GM20431 (cell line): ENCODE measurements around the gene PSMC5.

Source experiments
- in situ Hi-C: fragments of 300-500 bp; cut with MseI, MboI; formaldehyde crosslinking; loops from one replicate; pipeline ENCODE4 v1.15.0; 2020; ENCODE audit warnings: low sequenced_read_pairs; ENCODE audit not compliant: unreplicated experiment

The PSMC5 gene

DNA sequence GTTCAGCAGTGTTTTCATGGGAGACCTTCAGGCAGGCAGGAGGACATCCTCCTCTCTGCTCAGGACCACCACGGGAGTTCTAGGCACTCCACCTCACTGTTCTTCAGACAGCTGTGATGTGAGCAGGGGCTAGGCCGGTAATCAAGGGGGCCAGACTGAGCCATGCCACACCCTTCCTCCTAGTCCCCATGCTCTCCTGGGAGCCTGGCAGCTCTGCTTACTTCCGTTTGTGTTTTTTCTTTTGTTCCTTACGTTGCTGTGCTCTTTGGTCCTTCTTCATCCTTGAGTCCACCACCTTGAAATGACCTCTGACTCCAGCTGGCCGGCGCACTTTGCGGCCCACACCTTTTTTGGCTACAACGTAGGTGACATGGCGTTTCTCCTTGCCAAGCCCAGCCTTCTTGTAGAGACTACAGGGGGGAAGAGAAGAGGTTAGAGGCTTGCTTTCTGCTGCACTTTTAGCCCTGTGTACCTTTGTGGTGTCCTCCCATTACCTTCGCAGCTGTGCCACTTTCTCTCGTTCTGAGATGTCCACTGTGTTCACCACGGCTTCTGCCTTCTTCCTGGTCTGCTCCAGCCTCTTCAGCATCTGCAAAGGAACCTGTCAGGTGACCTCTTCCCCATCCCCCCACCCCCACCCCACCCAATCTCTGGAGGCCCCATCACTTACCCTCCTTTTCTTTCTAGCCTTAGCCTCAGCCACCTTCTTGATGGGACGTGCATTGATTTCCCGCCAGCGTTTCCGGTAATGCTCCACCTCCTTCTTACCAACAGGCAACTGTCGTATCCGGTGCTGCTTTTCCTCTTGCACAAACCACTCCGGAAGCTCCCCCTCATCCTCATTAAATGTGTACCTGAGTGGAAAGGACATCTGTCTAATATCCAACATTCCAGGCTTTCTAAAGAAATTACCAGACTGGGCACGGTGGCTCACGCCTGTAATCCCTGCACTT lies 7.4 kb upstream of the PSMC5 start:
- in situ Hi-C loops: no loop called here

DNA sequence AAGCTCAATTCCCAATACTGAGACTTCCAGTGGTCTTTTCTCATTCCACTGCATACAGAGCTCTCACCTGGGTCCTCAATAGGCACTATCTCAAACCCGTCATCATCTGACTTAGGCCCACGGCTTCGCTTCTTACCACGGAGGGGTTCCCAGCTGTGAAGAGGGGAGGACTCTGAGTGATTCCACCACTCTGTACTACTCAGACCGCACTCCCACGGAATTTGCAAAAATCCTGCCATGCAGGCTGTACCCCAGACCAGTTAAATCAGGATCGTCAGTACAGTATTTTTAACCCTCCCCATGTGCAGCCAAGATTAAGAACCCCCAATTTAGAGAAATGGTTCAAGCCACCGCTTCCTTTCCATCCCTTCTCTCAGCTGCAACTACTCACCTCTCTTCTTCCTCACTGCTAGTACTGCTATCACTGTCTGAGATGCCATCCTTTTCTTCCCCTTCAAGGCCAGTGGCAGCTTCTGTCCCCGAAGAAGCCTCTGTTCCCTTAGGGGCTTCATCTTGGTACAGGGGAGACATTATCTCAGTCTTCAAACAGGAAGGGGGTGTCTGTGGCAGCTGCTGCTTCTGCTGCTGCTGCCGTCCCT lies 6.2 kb upstream of the PSMC5 start:
- in situ Hi-C loops: no loop called here

DNA sequence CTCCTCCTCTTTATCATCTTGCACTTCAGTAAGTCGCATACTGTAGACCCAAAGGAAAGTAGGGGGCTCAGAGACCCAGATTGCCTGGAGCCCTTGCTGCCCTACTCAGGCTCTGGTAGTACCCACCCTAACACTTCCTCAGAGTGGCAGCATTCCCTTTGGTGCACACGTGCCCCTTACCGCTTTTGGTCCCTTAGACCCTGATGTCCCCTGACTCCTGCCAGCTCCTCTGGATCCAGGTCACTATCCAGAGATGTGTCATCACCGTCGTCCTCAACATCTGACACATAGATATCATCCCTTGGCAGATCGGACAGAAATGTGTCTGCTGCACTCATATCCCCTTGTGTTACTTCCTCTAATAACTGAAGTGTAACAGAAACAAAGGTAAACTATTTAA lies 5.4 kb upstream of the PSMC5 start:
- in situ Hi-C loops: no loop called here

DNA sequence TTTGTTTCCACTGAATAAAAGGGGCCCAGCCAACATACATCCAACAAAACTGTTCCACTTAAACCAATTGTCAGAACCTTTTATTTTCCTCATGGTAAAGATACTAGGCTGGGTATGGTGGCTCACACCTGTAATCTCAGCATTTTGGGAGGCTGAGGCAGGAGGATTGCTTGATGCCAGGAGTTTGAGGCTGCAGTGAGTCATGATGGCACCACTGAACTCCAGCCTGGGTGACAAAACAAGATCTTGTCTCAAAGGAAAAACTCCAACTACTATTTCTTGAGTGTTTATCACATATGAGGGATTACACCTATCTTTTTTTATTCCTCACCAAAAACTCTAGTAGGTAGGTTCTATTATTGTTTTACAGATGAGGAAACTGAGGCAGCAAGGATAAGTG lies 4.7 kb upstream of the PSMC5 start:
- in situ Hi-C loops: no loop called here

DNA sequence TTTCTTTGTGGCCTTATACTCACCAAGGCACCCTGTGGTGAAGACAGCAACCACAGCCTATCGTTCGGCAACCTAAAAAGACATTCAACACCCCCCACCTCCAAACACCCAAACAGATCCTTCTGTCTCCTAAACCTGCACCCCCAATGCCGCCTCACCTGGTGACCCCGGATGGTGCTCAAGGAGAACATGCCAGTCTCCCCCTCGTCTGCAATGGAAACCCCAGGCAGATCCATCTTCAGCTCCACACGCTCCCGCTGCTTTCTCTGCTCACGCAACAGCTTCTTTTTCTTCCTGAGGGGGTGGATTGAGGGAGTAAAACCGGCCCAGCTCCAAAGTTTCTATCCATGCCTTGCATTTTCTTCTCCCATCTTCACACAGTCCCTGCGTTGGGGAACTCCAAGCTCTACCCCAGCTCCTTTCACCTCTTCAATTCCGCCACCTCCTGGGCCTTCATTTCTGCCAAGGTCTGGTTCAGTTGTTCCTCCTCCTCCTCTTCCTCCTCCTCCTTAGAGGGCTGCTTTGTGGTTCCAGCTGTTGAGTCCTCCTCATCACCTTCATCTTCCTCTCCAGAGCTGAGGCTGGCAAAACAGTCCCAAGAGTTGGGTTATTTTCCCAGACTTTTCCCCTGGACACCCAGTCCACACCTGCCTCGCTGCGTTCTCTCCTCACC lies 3.4 kb upstream of the PSMC5 start:
- in situ Hi-C loops: no loop called here

DNA sequence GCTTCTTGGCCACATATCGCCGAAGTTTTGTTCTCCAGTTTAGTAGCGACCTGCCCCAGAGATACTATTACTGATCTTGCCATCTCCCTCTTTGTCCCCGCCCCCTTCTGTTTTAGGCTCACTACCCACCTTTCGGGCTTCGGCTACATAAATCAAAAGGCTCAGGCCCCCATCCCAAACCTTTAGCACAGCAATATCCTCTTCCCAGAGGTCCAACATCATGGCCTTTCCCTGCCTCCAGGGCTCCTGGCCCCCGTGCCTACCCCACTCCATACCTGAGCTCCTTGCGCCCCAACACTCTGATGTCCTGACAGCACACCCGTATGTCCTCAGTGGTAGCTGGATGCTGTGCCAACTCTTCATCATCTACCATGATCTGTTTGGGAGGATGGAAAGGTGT lies 2.9 kb upstream of the PSMC5 start:
- in situ Hi-C loops: no loop called here

DNA sequence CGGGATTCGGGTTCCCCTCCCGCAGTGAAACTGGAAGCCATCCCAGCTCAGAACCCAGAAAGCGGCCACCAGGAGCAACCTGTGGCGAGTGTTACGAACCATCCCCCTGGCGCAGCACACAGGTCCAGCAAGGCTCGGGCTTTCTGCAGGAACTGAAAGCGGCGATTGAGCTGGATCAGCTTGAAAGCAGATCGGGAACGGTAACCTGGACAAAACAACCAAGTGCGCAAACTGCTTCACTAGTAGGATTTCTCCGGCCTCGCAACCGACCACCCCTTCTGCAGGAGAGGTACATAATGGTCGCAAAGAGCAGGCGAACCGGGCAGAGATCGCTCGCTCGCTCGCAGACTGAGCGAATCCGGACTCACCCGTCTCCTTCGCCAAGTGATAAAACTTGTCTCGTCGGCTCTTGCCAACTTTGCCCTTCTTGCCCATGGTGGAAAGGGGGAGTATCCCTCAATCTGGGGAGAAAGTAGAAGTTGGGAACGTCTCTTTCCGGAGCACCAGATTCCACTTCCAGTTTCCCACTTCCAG lies 696 bp upstream of the PSMC5 start:
- in situ Hi-C loops: loop anchor here (25.0 kb wide), 1 partner anchor 389 kb away; the partner anchor contains the start of gene CYB561

DNA sequence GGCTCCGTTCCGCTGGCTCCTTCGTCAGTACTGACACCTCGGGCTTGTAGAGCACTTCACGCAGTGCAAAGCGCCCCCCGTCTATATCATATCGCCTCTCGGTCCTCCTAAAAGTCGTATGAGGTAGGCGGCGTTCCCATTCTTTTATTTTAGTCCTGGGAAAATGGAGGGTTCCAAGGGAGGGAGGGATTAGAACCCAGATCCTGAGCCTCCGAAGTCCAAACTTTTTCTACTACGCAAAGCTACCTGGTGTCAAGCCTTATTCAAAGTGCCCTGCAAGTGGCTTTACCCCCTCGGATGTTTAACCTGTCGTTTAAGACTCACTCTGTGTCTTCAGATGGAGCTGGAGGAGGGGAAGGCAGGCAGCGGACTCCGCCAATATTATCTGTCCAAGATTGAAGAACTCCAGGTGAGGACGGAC lies 580 bp downstream of the PSMC5 start:
- in situ Hi-C loops: loop anchor here (25.0 kb wide), 1 partner anchor 391 kb away; the partner anchor contains the start of gene CYB561

DNA sequence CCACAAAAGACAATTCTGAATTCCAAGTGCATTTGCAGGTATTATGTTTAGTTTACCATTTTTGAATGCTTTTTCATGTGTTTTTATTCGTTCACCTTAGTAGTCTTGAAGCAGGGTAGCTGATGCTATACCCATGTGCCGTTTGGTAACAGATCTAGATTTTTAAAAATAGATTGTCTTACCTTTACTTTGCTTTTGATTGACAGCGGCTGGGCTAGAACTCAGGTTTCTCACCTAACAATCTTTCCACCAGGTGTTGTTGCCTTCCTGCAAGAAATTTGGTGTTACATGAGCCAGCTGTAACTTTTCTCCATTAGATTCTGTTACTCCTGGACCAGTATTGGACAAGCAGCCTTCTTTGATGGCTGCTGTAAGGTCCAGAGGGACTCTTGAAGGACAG lies 1.7 kb downstream of the PSMC5 start:
- in situ Hi-C loops: loop anchor here (25.0 kb wide), 1 partner anchor 392 kb away; the partner anchor contains the start of gene CYB561

DNA sequence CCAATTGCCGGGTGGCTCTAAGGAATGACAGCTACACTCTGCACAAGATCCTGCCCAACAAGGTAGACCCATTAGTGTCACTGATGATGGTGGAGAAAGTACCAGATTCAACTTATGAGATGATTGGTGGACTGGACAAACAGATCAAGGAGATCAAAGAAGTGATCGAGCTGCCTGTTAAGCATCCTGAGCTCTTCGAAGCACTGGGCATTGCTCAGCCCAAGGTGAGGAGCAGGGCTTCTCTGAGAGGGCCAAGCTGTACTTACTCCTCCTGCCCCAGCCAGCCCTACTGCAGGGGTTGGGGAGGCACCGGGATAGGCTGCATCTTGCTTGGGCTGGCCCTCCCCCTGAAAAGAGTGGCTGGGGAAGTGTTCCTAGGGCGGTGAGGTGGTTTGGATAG lies 3.0 kb downstream of the PSMC5 start:
- in situ Hi-C loops: loop anchor here (25.0 kb wide), 1 partner anchor 393 kb away; the partner anchor contains the start of gene CYB561

DNA sequence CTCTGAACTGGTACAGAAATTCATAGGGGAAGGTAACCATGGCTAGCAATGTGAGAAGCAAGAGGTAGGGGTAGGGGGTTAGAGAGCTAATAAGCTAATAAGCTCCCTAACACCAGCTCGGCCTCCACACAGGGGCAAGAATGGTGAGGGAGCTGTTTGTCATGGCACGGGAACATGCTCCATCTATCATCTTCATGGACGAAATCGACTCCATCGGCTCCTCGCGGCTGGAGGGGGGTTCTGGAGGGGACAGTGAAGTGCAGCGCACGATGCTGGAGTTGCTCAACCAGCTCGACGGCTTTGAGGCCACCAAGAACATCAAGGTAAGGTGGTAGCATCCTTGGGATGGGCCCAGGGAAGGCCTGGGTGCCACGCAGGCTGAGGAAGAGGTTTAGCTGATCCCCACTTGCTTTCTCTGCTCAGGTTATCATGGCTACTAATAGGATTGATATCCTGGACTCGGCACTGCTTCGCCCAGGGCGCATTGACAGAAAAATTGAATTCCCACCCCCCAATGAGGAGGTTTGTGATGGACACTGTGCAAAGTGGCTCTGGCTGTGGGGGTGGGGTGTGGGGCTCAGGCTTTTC lies 3.8 kb downstream of the PSMC5 start:
- in situ Hi-C loops: loop anchor here (25.0 kb wide), 1 partner anchor 394 kb away; the partner anchor contains the start of gene CYB561

DNA sequence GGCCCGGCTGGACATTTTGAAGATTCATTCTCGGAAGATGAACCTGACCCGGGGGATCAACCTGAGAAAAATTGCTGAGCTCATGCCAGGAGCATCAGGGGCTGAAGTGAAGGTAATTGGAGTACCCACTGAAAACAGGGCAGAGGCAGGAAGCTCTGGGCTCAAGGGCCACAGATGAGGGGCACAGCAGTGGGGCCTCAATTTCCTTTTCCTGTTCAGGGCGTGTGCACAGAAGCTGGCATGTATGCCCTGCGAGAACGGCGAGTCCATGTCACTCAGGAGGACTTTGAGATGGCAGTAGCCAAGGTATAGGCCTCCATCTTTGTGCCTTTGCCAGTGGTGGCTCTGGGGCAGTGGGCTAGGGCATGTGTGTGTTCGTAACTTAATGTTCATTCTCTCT lies 4.3 kb downstream of the PSMC5 start:
- in situ Hi-C loops: loop anchor here (25.0 kb wide), 1 partner anchor 394 kb away; the partner anchor contains the start of gene CYB561

DNA sequence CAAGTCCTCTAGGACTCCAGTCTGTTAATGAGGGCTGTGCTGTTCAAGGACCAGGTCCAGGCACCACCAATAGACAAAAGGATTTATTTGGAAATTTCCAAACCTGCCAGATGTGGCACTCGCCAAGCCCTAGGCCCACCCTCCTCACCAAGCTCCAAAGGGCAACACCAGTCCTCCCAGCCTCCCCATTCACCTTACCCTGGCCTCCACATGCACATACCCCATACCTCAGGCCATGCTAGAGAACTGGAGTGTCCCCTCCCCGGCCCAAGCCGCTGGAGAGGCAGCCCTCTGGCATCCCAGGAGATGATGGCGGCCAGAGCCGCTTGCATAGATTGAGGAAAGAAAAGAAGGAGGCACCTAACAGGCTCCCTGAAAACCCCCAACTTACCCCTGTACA lies 4.8 kb downstream of the PSMC5 start:
- in situ Hi-C loops: loop anchor here (25.0 kb wide), 1 partner anchor 395 kb away; the partner anchor contains the start of gene CYB561

DNA sequence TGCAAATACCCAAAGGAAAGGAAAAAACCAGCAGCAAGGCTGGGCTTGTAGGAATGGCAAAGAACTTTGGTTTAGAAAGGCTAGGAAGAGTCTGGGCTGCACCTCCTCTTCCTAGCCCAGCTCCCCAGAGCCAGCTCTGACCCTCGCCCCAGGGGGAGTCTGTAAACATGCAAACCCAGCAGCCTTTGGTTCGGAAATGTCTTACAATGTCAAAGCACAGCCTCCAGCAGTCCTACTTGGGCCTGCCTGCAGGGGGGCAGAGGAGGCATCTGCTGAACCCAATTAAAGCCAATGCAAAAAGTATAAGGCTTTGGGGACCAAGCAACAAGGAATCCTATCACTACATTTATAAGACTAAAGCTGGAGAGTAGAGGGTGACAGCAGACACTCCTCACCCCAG lies 5.2 kb downstream of the PSMC5 start:
- in situ Hi-C loops: loop anchor here (25.0 kb wide), 1 partner anchor 395 kb away; the partner anchor contains the start of gene CYB561

DNA sequence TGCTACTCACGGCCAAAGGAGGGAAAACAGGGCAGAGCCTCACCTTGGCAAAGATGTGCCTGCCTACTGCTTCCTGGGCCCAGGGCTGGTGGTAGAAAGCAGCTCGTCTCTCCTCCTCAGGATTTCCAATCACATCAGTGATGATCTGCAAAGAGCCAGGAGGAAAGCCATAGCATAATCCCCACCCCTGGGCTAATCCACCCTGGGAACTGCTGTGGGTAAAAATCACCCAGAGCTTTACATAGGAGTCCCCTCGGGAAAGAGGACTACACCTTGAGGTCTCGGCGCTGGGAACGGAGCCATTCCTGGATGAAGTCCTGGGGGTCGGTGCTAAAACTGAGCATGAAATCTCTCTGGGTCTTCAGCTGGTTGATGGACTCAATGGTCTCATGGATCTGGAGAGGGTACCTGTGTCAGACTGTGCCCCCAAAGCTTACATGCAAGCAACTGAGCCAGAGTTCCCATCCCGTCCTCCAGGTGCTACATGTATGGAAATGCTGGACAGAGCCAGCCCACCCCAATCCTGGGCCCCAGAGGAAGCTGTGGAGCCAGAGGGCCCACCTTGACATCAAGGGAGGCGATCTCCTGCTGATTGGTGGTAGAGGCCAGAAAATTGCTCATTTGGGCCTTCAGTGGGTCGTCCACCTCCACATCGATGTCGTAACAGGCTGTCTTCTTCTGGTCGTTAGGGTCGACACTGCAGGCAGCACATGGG lies 6.0 kb downstream of the PSMC5 start:
- in situ Hi-C loops: loop anchor here (25.0 kb wide), 1 partner anchor 396 kb away; the partner anchor contains the start of gene CYB561

DNA sequence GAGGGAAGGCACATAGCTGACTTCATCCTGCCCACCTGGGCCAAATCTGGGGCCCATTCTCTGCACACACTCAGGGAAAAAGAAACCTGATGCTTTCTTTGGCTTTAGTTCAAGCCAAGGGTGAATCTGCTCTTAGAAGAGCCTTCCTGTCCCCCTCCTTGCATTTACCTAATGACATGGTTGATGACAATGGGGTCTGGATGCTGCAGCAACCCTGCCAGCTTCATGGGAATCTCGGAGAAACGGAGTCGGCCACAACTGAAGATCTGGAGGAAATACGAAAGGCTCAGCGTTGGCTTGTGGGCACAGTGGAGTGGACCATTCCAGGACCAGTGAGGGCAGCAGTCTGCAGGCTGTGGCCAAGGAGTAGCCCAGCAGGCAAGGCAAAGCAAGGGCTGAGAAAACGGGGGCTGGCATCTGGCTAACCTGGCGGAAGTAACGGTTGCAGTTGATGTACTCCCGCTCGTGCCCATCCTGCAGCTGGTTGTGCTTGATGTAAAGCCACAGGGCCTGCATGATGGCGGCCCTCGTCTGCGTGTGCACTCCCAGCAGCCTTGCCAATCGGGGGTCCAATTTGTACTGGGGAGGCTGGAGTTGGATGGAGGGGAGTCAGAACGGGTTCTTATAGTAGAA lies 6.6 kb downstream of the PSMC5 start:
- in situ Hi-C loops: loop anchor here (25.0 kb wide), 1 partner anchor 397 kb away; the partner anchor contains the start of gene CYB561

DNA sequence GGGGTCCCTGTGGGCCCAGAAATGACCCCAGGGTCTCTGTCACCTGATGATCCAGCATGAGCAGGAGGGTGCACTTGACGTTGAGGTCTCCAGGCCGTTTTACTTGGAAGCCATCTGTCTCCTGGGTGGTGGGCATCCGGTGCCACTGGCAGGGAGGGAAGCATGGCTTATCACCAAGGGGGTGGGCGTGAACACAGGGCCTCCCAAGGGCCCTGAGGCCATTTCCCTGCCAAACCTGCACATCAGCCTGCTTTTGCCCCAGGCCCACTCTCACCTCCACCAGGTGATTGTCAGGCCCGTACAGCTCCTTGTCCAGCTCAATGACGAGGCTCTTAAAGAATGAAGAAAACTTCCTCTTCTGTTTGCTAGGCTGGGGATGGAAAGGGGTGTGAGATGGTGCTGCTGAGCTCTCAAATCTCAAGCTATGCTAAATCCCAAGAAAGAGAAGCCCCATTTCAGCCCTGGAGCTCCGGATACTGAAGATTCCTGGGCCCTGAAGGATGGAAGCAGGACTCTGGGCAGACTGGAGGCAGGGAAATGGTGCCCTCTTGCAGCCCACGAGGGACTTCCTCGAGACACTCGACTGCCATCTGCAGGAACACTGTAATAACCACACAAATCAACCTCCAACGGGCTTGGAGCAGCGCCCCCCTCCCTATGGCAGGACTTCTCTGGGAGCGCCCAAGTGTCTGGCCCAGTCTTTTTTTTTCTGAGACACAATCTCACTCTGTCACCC lies 7.4 kb downstream of the PSMC5 start:
- in situ Hi-C loops: loop anchor here (25.0 kb wide), 1 partner anchor 397 kb away; the partner anchor contains the start of gene CYB561
